G401 (cell line): Measurements from ENCODE around the gene MED27. TPM values are rescaled to one million over a fixed set of nuclear protein-coding genes. Genes with fewer than 3 reads are reported as not detected.

ENCODE experiments used
- DNase-seq: peaks from one replicate; pipeline ENCODE4 v3.0.0-alpha.2; 2015; ENCODE audit warnings: low spot score
- in situ Hi-C: cut with HindIII; loops from 2 replicates; pipeline ENCODE4 v1.10.0; 2016; ENCODE audit warnings: low sequenced_read_pairs, mixed read lengths
- total RNA-seq: library from RNA; depleted of rRNA; stranded (reverse); fragments of >200 nt; shearing (Covaris generic); gene quantifications from 2 replicates; pipeline ENCODE4 v1.2.3, GENCODE V29; 2014

Gene MED27
- total RNA-seq, 1 experiment from 2014 or later: 46.7 TPM

GRCh38 chr9:131875828-131876485 is 203.7 kb downstream of the MED27 start:
- in situ Hi-C loops: no loop called here
- no peak for DNase-seq

GRCh38 chr9:131874916-131875670 is 204.6 kb downstream of the MED27 start:
- in situ Hi-C loops: no loop called here
- no peak for DNase-seq

GRCh38 chr9:131874447-131874846 is 205.2 kb downstream of the MED27 start:
- in situ Hi-C loops: no loop called here
- DNase-seq: no peak

GRCh38 chr9:131873891-131874440 is 205.7 kb downstream of the MED27 start:
- in situ Hi-C loops: no loop called here
- no peak for DNase-seq

- in situ Hi-C loops: no loop called here
- no peak for DNase-seq
Observed at GRCh38 chr9:131873335-131873734, 206.3 kb downstream of the MED27 start.

DNA sequence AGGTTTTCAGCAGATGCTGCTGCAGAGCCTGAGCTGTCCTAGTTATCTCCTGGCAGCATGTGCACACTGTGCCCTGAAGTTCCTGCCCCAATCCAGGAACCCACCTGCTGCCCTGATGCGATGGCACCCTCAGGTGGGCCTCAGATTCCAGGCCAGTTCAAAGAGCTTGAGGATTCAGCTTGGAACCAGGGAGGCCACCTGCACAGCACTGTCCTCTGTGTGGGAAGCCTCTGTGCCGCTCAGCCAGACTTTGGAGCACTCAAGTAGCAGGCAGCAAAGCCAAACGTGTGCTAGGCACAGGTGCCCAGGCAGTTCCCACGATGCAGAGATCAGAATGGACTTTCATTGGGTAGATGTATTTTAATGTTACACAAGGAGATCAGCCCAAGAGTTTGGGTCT is 207.0 kb downstream of the MED27 start:
- in situ Hi-C loops: no loop called here
- DNase-seq: no peak

- in situ Hi-C loops: no loop called here
- no peak for DNase-seq
Observed at GRCh38 chr9:131872006-131872405, 207.7 kb downstream of the MED27 start.

- in situ Hi-C loops: no loop called here
- no peak for DNase-seq
Observed at GRCh38 chr9:131870156-131870555, 209.5 kb downstream of the MED27 start.

DNA sequence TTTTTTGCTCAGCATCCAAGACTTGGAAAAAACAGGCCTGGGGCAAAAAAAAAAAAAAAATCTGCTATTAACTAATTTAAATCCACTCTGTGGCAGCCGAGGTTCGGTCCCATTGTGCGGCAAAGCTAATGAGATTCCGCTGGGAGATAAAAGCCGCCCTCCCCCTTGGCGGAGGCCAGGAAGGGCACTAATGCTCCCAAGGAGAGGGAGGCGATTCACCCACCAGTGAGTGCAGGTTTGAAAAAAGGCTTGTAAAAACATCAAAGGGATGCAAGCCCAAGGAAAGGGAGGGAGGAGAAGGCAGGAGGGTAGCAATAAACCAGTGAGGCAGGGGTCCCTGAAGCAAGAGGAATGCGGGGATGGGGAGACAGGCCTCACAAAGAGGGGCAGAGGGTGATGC is 210.3 kb downstream of the MED27 start:
- no peak for DNase-seq
- in situ Hi-C loops: no loop called here

DNA sequence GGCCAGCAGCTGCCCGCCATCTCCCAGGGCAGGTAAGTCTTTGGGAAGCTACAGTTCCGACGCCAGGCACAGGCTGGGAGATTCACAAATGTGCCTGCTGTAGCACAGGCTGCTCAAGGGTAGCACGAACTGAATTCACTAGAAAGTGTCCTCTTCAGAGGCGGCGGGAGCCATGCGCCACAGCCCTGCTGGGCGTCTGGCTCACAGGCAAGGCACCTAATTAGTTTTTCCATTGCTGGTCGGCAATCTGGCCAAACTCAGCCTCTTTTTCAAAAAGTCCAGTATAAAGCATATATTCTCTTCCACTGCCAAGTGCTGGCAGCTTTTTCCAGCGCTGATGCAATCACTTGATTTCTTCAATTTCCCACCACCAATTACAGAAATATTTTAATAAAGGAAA is 210.9 kb downstream of the MED27 start:
- in situ Hi-C loops: no loop called here
- DNase-seq: peak; percentile 80

GRCh38 chr9:131867611-131868192 is 212.0 kb downstream of the MED27 start:
- in situ Hi-C loops: no loop called here

GRCh38 chr9:131865446-131866195 is 214.0 kb downstream of the MED27 start:
- in situ Hi-C loops: no loop called here
- no peak for DNase-seq

More at GRCh38 chr9:131867611-131868192, 212.0 kb downstream of the MED27 start:
- no peak for DNase-seq

- in situ Hi-C loops: no loop called here
- DNase-seq: no peak
Observed at GRCh38 chr9:131864531-131864930, 215.1 kb downstream of the MED27 start.

DNA sequence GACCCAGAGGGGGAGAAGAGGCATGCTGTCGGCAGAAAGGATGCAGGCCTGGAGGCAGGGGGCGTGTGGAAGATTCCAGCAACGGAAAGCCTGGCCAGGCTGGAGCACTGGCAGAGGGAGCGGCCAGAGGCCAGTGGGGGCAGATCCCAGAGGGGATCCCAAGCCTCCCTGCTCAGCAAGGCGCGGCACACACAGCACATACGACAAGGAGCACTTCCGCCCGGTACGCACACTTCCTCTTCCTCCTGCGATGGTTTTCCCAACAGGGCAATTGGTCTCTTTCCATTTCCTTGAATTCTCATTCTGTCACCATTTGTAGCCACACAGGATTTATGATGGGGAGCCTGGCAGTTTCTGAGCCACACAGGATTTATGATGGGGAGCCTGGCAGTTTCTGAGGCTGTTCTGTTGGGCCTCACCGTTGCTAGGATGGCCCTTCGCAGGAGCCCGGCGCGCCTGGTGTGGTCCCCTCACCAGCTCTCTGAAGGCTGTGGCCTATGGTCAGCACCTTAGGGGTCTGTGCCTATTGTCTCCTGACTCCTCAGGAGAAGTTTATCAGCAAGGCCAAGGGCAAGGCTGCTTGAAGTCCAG is 216.3 kb downstream of the MED27 start:
- in situ Hi-C loops: no loop called here
- DNase-seq: no peak

DNA sequence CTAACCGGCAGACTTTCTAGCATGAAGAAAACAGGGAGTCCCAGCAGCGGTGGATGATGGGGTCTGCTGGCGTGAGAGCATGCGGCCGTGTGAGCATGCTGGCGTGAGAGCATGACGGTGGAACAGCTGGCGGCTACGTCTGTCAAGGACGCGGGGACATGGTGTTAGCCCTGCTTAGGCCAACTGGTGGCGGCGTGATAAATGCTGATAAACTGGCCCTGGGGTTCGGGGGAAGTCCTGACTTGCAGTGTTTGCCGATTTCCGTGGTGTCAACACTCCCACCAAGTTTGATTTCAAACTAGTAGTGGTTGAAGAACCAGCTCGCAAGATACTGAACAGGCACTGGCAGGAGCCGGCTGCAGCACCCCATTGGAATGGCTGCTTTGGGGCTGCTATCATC is 217.4 kb downstream of the MED27 start:
- in situ Hi-C loops: no loop called here
- DNase-seq: no peak

- in situ Hi-C loops: no loop called here
Observed at GRCh38 chr9:131860430-131860829, 219.2 kb downstream of the MED27 start.

DNA sequence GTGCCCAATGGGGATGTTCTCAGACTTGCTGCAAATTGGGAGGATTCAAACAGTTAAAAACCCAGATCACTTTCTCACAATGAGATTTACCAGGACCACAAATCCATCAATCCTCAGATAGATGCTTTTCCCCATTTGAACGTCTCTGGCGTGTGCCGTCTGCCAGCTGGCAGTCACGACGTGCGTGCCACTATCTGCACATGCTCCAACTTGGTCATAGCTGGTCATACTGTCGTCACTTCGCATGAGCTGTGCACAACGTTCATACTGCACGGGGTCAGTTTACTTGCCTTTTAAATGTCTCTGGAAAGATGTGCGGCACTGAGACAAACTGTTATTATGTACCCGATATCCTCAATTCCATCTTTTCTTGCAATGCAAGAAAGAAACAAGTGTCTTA is 221.5 kb downstream of the MED27 start:
- DNase-seq: no peak
- in situ Hi-C loops: no loop called here

More at GRCh38 chr9:131860430-131860829, 219.2 kb downstream of the MED27 start:
- DNase-seq: no peak

DNA sequence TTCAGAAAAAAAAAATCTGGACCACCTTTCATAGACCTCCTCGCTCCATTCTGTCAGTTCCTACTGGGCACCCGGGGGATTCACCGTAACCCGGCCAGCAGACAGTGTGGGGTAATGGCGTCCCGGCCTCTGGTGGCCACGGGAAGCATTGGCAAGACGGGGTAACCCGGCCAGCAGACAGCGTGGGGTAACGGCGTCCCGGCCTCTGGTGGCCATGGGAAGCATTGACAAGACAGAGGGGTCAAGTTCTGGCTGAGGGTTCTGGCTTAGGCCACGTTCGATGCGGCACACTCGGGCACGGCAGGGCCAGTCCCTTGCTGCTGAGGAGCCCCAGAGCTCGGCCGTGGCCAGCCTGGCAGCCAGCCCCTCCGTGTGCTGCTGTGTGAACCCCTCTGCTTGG is 223.6 kb downstream of the MED27 start:
- in situ Hi-C loops: no loop called here
- no peak for DNase-seq
